Central memory CD4-positive, alpha-beta T cell (primary cell): ENCODE measurements around the gene LCE5A.
"Not testable (repeated sequence)": the region's sequence is repeated elsewhere in the genome, so short reads cannot be mapped to it uniquely, and the experiment has no call there.

Experiments
- DNase-seq: peaks from one replicate; pipeline ENCODE4 v3.0.0; 2022
- total RNA-seq, 3 experiments: gene quantifications; one replicate each; lab custom pipeline; 2026; lab: John Stamatoyannopoulos, UW

The LCE5A gene
- 0 reads per million in 3 experiments for total RNA-seq

DNA sequence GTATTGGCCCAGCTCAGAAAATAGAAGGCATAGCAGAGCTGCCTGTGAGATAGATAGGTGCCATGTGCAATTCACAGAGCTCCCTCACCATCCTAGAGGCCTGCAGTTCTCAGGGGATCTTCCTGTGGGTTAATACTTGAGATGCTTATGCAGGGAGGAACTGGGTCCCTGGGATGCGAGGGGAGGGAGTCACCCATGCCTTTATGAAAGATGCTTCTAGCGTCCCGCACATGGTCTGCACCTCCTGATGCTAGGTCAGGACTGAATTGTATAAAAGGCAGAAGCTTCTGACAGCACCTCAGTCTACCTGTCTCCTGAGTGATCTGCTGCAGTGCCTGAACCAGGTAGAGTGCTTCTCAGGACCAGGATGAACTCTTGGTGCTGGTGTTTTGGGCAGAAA is at the start of gene LCE5A:
Gene LCE5A, plus strand, starts transcription at position 301 of the 400 bp plus-strand sequence. CDS start 732 bp downstream, outside the sequence.
- no peak for DNase-seq

DNA sequence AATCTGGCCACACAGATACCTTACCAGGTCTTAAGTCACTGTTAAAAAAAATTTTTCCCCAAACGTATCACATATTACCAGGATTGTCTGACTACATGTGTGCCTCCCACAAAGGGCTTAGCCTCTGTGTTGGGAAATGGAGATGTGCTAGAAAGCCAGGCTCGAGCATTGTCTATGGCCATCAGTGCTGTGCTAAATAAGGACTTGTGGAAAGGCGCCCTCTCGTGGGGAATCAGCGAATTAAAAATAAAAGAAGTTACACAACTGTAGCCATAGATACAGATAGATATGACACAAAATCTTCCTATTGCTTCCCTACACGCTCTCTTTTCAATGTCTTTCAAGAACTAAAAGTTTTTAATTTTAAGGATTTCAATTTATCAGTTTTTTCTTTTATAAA is 49.1 kb upstream of the LCE5A start:
- peak; percentile 61 for DNase-seq

DNA sequence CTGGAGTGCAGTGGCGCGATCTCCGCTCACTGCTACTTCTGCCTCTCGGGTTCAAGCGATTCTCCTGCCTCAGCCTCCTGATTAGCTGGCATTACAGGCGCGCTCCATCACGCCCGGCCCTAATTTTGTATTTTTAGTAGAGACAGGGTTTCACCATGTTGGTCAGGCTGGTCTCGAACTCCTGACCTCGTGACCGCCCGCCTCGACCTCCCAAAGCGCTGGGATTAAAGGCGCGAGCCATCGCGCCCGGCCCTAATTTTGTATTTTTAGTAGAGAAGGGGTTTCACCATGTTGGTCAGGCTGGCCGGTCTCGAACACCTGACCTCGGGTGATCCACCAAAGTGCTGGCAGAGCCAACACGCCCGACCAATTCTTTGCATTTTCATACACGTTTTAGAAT is 48.0 kb upstream of the LCE5A start:
- DNase-seq = no peak

GRCh38 chr1:152466217-152466616 is 44.4 kb upstream of the LCE5A start:
- DNase-seq = no peak

DNA sequence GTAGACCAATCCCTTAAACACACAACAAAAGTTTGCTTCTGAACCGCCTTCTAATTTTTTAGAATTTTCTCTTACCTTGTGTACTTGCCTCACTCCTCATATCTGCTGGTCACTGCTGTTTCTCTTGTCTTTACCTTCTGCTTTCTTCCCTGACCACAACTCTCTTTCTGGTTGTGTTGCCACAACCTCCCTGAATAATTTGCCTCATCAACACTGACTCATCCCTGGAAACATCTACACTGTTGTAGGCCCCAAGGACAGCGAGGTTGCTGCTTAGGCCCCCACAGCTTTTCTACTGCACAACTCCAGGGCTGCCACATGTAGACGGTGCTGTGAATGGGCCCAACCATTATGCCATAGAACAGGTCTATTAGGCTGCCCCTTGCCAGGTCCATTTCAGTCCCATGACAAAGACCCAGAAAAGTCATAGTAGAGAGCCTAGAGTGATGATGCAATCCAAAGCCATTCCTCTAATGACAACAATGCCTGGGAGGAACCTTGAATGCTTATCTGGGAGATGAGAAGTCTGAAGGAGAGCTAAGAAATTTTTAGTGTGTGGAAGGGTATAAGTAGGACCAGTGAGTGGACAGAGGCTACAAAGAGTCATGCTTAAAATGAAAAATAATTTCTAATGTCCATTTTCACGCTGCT is 36.6 kb upstream of the LCE5A start:
- no peak for DNase-seq

DNA sequence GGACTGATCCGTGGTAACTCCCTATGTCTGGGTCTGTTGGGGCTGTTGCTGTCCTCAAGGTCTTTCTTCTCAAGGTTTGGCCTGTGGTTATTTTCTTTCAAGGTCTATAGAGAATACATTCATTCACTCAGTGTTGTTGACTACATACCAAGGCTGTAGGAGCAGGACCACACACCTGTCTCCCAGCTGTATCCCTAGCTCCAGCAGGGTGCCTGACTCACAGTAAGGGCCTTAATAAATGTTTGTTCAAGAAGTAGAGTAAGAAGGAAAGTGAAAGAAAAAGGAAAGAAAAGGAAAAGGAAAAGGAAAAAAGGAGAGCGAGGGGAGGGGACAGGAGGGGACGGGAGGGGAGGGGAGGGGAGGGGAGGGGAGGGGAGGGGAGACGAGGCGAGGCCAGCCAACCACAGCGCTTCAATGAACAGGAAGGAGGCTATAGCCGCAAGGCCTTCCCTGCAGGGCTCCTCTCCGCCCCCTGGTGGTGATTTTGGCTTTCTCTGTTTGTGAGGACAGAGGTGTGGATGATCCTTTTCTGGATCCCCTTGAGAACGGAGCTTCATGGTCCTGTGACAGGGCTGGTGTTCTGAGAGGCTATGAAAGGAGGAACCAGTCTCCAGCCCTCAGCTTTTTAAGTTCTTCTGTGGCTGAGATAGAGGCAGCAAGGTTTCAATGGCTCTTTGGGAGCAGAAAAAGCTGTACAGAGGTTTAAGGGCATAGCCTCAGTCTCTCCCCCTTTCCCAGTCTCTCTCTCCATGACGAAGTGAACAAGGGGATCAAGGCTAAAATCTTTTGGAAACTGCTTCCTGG is 30.6 kb upstream of the LCE5A start:
- peak; percentile 51 for DNase-seq

- no peak for DNase-seq
Observed at GRCh38 chr1:152481869-152482664, 28.5 kb upstream of the LCE5A start.

GRCh38 chr1:152486400-152487006 is 24.1 kb upstream of the LCE5A start:
- no peak for DNase-seq

DNA sequence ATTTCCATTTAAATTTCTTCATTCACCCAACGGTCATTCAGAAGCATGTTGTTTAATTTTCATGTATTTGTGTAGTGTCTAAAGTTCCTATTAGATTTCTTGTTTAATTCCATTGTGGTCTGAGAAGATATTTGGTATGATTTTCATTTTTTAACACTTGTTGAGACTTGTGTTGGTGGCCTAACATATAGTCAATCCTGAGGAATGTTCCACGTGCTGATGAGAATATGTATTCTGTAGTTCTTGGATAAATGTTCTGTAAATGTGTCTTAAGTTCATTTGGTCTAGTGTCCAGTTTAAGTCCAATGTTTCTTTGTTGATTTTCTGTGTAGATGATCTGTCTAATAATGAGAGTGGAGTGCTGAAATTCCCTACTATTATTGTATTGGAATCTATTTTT is 22.7 kb upstream of the LCE5A start:
- no peak for DNase-seq

- not testable (repeated sequence) for DNase-seq
Observed at GRCh38 chr1:152491537-152491936, 19.1 kb upstream of the LCE5A start.

DNA sequence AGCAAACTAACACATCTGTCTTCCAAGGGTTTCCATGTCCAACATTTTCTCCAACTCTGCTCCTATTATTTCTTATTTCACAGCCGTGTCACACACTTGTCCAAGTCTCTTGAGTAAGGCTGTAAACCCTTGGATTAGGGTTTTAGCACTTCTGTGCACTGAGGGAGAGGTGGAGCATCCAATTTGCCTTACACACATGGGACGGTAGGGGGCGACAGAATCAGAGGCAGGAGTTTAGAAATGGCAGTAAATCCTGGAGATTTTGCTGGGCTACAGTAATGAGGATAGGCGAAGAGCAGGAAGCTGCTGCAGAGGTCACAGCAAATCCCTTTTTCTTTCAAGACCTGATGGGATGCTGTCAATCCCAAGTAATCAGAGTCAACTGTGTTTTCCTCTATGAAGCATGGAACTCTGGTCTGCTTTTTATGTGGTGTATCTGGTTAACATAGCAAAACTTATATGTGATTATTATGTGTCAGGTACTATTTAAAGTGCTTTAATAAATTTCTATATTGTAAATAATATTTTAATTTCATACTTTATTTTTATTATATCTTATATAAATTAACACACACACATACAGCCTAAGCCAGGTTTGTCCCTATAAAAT is 15.4 kb upstream of the LCE5A start:
- DNase-seq = no peak

DNA sequence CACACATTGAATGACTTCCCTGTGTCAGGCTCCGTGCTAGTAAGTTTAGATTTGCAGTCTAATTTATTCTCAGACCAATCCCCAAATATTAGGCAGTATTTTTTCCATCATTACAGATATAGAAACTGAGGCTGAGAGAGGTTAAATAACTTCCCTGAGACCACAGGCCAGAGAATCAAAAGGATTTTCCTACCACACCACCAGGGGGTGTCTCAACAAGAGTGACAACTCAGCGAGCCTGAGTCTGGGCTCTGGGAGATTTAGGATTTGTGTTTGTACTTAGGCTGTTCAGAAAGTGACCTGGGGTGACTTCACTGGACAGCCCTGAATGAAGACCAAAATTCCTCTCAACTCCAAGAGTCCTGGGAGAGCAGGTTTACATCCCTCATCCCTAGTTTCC is 13.3 kb upstream of the LCE5A start:
- DNase-seq = no peak

- DNase-seq = no peak
Observed at GRCh38 chr1:152501704-152502103, 8.9 kb upstream of the LCE5A start.

DNA sequence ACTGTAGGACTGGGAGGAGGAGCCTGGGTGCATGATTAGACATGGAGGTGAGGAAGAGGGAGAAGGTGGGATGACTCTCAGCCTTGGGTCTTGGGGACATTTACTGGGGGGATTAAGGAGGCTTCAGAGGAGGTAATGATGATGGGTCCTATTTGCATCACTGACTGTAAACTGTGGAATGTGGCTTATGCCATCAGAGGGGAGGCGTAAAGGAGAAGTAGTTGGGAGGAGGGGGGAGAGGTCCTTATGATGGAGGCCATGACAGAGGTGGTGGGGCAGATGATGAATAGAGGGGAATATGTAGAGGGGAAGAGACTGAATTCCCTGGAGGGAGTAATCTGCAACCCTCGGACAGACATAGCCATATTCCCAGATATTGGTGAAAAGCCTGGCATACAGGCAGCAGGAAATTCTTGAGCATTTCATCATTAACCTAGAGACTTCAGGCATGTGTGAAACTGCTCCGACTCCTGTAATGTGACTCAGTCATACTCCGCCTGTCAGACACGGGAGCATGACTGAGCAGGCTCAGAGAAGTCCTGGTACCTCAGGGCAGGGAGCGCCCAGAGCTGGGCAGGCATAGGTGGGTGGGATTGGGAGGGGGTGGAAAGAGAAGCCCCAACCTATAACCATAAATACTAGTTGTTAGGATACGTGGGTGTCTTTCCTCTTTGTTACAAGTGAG is 8.0 kb upstream of the LCE5A start:
- no peak for DNase-seq

GRCh38 chr1:152505083-152505482 is 5.5 kb upstream of the LCE5A start:
- DNase-seq = no peak

- DNase-seq = no peak
Observed at GRCh38 chr1:152506899-152507498, 3.6 kb upstream of the LCE5A start.

DNA sequence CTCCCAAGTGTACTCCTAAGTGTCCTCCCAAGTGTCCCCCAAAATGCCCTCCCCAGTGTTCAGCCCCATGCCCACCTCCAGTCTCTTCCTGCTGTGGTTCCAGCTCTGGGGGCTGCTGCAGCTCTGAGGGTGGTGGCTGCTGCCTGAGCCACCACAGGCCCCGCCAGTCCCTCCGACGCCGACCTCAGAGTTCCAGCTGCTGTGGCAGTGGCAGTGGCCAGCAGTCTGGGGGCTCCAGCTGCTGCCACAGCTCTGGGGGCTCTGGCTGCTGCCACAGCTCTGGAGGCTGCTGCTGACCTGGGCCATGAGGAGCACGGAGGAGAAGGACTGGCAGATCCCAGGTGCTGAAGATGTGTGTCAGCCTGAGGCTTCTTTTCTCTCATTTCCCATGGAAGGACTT is 993 bp downstream of the LCE5A start:
- no peak for DNase-seq

- no peak for DNase-seq
Observed at GRCh38 chr1:152513081-152513480, 2.5 kb downstream of the LCE5A start.

- DNase-seq = no peak
Observed at GRCh38 chr1:152514715-152515433, 4.3 kb downstream of the LCE5A start.

GRCh38 chr1:152515434-152515783 is 4.8 kb downstream of the LCE5A start:
- DNase-seq = no peak

- no peak for DNase-seq
Observed at GRCh38 chr1:152516082-152516481, 5.5 kb downstream of the LCE5A start.
